ENCODE measurements around the gene KCND3. TPM values are rescaled to one million over a fixed set of nuclear protein-coding genes. Genes with fewer than 3 reads are reported as not detected.

Gene KCND3
- total and polyA plus RNA-seq, 2 experiments from 2014 or later, result 0.10 to 0.18 TPM

- TF ChIP-seq CTCF (conservative IDR thresholded peaks at IDR 0.05; ENCODE audit: low read depth in 2 of 2) (no peak), EZH2 (IDR thresholded peaks at IDR 0.05; ENCODE audit: low read depth, unreplicated experiment) (no peak), ZNF462 (CRISPR knock-in tag; IDR thresholded peaks at IDR 0.05) (no peak)
These were observed 167.3 kb downstream of the KCND3 start (continued) for GRCh38 chr1:111822138-111822537.

- Histone ChIP-seq H3K4me3 (no peak overlapping the region), H3K27ac (ENCODE audit: low read depth) (no peak overlapping the region), H3K4me2 (no peak overlapping the region), H3K27me3 (ENCODE audit: insufficient read depth) (no peaks in the 10 kb centered on the region), H3K4me1 (ENCODE audit: insufficient read depth) (no peaks in the 10 kb centered on the region), H2AFZ (no peak overlapping the region), H4K20me1 (replicated peaks; ENCODE audit: insufficient read depth) (no peaks in the 10 kb centered on the region), H3F3A (replicated peaks; ENCODE audit: low read depth) (no peaks in the 10 kb centered on the region), H3K36me3 (ENCODE audit: insufficient read depth) (no peaks in the 10 kb centered on the region), H3K79me2 (replicated peaks; ENCODE audit: insufficient read depth) (no peaks in the 10 kb centered on the region), H3K9me2 (ENCODE audit: insufficient read depth) (no peaks in the 10 kb centered on the region)
- no peaks in the 10 kb centered on the region for H3K36me3 Mint-ChIP-seq (ENCODE audit: low read depth)
- peaks cover 3% of the 10 kb centered on the region; the same call in 1 of the 3 replicates for H3K4me1 Mint-ChIP-seq
- no peak overlapping the region for H3K4me3 Mint-ChIP-seq
- no peak overlapping the region for H3K27ac Mint-ChIP-seq
- ATAC-seq, result no peak
- no peak for DNase-seq (ENCODE audit: low spot score)
- peaks cover 1% of the 10 kb centered on the region for H3K27me3 Mint-ChIP-seq (ENCODE audit: insufficient read depth, low read depth, poor library complexity)
- no peaks in the 10 kb centered on the region for H3K9me3 Mint-ChIP-seq
- TF ChIP-seq POLR2AphosphoS5 (IDR thresholded peaks at IDR 0.05; ENCODE audit: low read depth) (no peak), CTCF (conservative IDR thresholded peaks at IDR 0.05; ENCODE audit: low read depth in 2 of 2) (no peak), REST (IDR thresholded peaks at IDR 0.05; ENCODE audit: unreplicated experiment) (no peak), CREB1 (CRISPR knock-in tag; IDR thresholded peaks at IDR 0.05; ENCODE audit: low read depth) (no peak)
These were observed 168.2 kb downstream of the KCND3 start for GRCh38 chr1:111821121-111821745.
